Panc1 (cell line): ENCODE data around the gene CCDC154. TPM values are rescaled to one million over a fixed set of nuclear protein-coding genes. Genes with fewer than 3 reads are reported as not detected.

Source experiments
- ATAC-seq: fragments of 200-7000 bp; cut with Tn5 transposase; 2 replicates; pipeline ENCODE4 v1.9.1; 2020; ENCODE audit warnings: mild to moderate bottlenecking, moderate library complexity
- BruUV-seq: library from RNA; stranded (reverse); fragments of 400-500 nt; replicated peaks from 2 replicates; lab custom pipeline; 2021; lab: Mats Ljungman, UMichigan
- CTCF ChIA-PET: fragments of 300-600 bp; sonication (Branson Sonifier 250); formaldehyde crosslinking; loops from one replicate; lab custom pipeline; 2022; ENCODE audit warnings: antibody characterized with exemption; lab: Charles Lee
- POLR2A ChIA-PET: fragments of 300-600 bp; sonication (Branson Sonifier 250); formaldehyde crosslinking; loops from one replicate; lab custom pipeline; 2022; ENCODE audit warnings: antibody characterized with exemption; lab: Charles Lee
- DNase-seq: peaks from one replicate; pipeline ENCODE4 v3.0.0-alpha.2; 2010; ENCODE audit warnings: low read depth, low spot score
- H3K27ac ChIP-seq: 2 replicates; pipeline ENCODE4 v1.5.1; 2011; ENCODE audit warnings: mild to moderate bottlenecking, low read length, inconsistent platforms
- H3K27me3 ChIP-seq: fragments of 200-500 bp; sonication (Bioruptor generic); 2 replicates; pipeline ENCODE4 v1.6.0; 2014; ENCODE audit warnings: low read length, inconsistent platforms; ENCODE audit not compliant: control insufficient read depth, insufficient read depth
- H3K36me3 ChIP-seq: fragments of 200-500 bp; sonication (Bioruptor generic); 2 replicates; pipeline ENCODE4 v1.5.1; 2014; ENCODE audit warnings: inconsistent platforms, mild to moderate bottlenecking, low read length, moderate library complexity; ENCODE audit not compliant: control insufficient read depth, insufficient read depth
- H3K4me1 ChIP-seq: 2 replicates; pipeline ENCODE4 v1.5.1; 2011; ENCODE audit warnings: inconsistent platforms, mild to moderate bottlenecking, low read length, moderate library complexity; ENCODE audit not compliant: control insufficient read depth, insufficient read depth
- H3K4me3 ChIP-seq, 2 experiments: 2 replicates each; pipeline ENCODE4 v1.5.1; 2011 to 2012; ENCODE audit warnings: low read depth in 2 of 2, low read length in 2 of 2, mild to moderate bottlenecking in 2 of 2, inconsistent platforms in 1 of 2, moderate library complexity in 1 of 2
- H3K9me3 ChIP-seq: fragments of 200-500 bp; sonication (Bioruptor generic); 2 replicates; pipeline ENCODE4 v1.5.1; 2014; ENCODE audit warnings: low read depth, mild to moderate bottlenecking, inconsistent platforms, low read length, moderate library complexity; ENCODE audit not compliant: control insufficient read depth, insufficient read depth
- POLR2AphosphoS5 ChIP-seq: IDR thresholded peaks from 2 replicates; pipeline ENCODE4 v1.6.1; 2012; ENCODE audit warnings: mild to moderate bottlenecking, low read depth, low read length, moderate library complexity
- SIN3A ChIP-seq: IDR thresholded peaks from 2 replicates; pipeline ENCODE4 v1.6.1; 2012; ENCODE audit warnings: low read depth, mild to moderate bottlenecking, low read length, moderate library complexity, borderline replicate concordance; ENCODE audit not compliant: insufficient read depth
- TCF7L2 ChIP-seq: IDR thresholded peaks from 2 replicates; pipeline ENCODE4 v1.6.1; 2011; ENCODE audit warnings: mild to moderate bottlenecking, low read depth, low read length, inconsistent platforms
- in situ Hi-C: cut with HindIII; loops from 2 replicates; pipeline ENCODE4 v1.10.0; 2016; ENCODE audit warnings: low sequenced_read_pairs, low pct_unique_long_range_greater_than_20kb
- intact Hi-C: fragments of 100-400 bp; cut with micrococcal nuclease; formaldehyde crosslinking; loops from one replicate; pipeline ENCODE4 v1.10.0; 2022; ENCODE audit not compliant: unreplicated experiment
- total RNA-seq: library from RNA; stranded (reverse); gene quantifications from one replicate; pipeline ENCODE4 v1.2.1, GENCODE V29; 2021; ENCODE audit not compliant: unreplicated experiment
- TF ChIP-seq, protein P1 (sequence below), 2 experiments: IDR thresholded peaks; 2 replicates each; pipeline ENCODE4 v1.6.1; 2011 to 2012; ENCODE audit warnings: low read depth in 2 of 2, control low read depth in 1 of 2, low read length in 1 of 2, mild to moderate bottlenecking in 1 of 2, moderate library complexity in 1 of 2; ENCODE audit not compliant: insufficient read depth in 1 of 2
- TF ChIP-seq, protein P2 (sequence below): fragments of 450-650 bp; IDR thresholded peaks from 2 replicates; pipeline ENCODE4 v1.5.1; 2017; ENCODE audit warnings: mild to moderate bottlenecking

CCDC154 gene
- total RNA-seq, 1 experiment from 2014 or later = 2.0 TPM

DNA sequence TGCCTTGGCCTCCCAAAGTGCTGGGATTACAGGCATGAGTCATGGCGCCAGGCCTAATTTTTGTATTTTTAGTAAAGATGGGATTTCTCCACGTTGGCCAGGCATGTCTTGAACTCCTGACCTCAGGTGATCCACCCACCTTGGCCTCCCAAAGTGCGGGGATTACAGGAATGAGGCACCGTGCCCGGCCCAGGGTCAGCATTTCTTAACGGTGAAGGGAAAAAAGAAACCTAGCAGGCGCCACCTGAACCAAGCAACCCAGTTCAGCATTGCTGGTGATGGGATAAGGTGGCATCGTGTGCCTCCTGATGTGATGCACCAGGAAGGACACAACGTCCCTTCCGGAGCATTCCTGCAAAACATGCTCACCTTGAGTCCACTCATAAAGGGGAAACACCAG is 32.7 kb upstream of the CCDC154 start:
- no peak for ATAC-seq
- TF ChIP-seq TCF7L2 = no peak
- TF ChIP-seq, protein P1, sequence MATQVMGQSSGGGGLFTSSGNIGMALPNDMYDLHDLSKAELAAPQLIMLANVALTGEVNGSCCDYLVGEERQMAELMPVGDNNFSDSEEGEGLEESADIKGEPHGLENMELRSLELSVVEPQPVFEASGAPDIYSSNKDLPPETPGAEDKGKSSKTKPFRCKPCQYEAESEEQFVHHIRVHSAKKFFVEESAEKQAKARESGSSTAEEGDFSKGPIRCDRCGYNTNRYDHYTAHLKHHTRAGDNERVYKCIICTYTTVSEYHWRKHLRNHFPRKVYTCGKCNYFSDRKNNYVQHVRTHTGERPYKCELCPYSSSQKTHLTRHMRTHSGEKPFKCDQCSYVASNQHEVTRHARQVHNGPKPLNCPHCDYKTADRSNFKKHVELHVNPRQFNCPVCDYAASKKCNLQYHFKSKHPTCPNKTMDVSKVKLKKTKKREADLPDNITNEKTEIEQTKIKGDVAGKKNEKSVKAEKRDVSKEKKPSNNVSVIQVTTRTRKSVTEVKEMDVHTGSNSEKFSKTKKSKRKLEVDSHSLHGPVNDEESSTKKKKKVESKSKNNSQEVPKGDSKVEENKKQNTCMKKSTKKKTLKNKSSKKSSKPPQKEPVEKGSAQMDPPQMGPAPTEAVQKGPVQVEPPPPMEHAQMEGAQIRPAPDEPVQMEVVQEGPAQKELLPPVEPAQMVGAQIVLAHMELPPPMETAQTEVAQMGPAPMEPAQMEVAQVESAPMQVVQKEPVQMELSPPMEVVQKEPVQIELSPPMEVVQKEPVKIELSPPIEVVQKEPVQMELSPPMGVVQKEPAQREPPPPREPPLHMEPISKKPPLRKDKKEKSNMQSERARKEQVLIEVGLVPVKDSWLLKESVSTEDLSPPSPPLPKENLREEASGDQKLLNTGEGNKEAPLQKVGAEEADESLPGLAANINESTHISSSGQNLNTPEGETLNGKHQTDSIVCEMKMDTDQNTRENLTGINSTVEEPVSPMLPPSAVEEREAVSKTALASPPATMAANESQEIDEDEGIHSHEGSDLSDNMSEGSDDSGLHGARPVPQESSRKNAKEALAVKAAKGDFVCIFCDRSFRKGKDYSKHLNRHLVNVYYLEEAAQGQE (IDR thresholded peaks at IDR 0.05; ENCODE audit: insufficient read depth in 1 of 2, low read depth in 2 of 2, low read length in 1 of 2) = no peak
- no peak for TF ChIP-seq SIN3A
- DNase-seq = no peak
- in situ Hi-C loops (no loop called here), intact Hi-C loops (no loop called here)
- POLR2A ChIA-PET = no interaction called here
- CTCF ChIA-PET = no interaction called here
- no peaks in the 10 kb centered on the region; the same call in 1 of the 2 replicates for H3K36me3 ChIP-seq
- H3K4me3 ChIP-seq = no peak overlapping the region
- H3K27ac ChIP-seq = no peak overlapping the region
- no peaks in the 10 kb centered on the region for H3K9me3 ChIP-seq
- H3K4me1 ChIP-seq = peaks cover 12% of the 10 kb centered on the region; the same call in 1 of the 2 replicates
- no peaks in the 10 kb centered on the region for H3K27me3 ChIP-seq
- BruUV-seq = no TSS peak

DNA sequence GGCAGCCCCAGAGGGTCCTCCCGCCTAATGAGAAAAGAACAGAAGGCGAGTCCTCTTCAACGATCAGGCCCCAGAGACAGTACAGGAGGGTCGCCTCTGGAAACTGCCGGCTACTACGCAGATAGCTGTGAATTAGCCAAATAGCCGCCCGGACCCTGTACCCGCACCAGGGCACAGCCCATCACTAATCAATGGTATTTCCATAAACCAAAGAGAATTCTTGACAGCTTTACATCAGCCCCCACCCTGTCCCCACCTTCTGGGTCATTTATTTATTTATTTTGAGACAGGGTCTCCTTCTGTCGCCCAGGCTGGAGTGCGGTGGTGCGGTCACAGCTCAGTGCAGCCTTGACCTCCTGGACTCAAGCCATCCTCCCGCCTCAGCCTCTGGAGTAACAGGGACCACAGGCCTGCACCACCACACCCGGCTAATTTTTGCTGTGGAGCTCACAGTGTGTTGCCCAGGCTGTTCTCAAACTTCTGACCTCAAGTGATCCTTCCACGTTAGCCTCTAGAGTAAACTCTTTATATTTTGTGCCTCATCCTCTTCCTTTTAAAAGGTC is 31.3 kb upstream of the CCDC154 start:
- ATAC-seq (no peak), DNase-seq (no peak)
- H3K4me1 ChIP-seq = peaks cover 21% of the 10 kb centered on the region
- H3K36me3 ChIP-seq = no peaks in the 10 kb centered on the region; the same call in 1 of the 2 replicates
- no peaks in the 10 kb centered on the region for H3K9me3 ChIP-seq
- in situ Hi-C loops = no loop called here
- POLR2A ChIA-PET = no interaction called here
- H3K4me3 ChIP-seq = peak overlapping the region; percentile 71 to 77
- H3K27ac ChIP-seq = peak overlapping the region; percentile 89
- CTCF ChIA-PET = no interaction called here
- TSS peak; percentile 93 for BruUV-seq
- no peak for TF ChIP-seq POLR2AphosphoS5
- TF ChIP-seq, protein P1 (IDR thresholded peaks at IDR 0.05; ENCODE audit: insufficient read depth in 1 of 2, low read depth in 2 of 2, low read length in 1 of 2) = no peak
- TF ChIP-seq SIN3A = no peak
- TF ChIP-seq, protein P2, sequence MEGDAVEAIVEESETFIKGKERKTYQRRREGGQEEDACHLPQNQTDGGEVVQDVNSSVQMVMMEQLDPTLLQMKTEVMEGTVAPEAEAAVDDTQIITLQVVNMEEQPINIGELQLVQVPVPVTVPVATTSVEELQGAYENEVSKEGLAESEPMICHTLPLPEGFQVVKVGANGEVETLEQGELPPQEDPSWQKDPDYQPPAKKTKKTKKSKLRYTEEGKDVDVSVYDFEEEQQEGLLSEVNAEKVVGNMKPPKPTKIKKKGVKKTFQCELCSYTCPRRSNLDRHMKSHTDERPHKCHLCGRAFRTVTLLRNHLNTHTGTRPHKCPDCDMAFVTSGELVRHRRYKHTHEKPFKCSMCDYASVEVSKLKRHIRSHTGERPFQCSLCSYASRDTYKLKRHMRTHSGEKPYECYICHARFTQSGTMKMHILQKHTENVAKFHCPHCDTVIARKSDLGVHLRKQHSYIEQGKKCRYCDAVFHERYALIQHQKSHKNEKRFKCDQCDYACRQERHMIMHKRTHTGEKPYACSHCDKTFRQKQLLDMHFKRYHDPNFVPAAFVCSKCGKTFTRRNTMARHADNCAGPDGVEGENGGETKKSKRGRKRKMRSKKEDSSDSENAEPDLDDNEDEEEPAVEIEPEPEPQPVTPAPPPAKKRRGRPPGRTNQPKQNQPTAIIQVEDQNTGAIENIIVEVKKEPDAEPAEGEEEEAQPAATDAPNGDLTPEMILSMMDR = no peak
- TF ChIP-seq TCF7L2 = no peak
- intact Hi-C loops = no loop called here
- H3K27me3 ChIP-seq = no peaks in the 10 kb centered on the region
